ENCODE data around the gene BCAS4. TPM values are rescaled to one million over a fixed set of nuclear protein-coding genes. Genes with fewer than 3 reads are reported as not detected.
"Not testable (repeated sequence)": the region's sequence is repeated elsewhere in the genome, so short reads cannot be mapped to it uniquely, and the experiment has no call there.

The BCAS4 gene
- total and polyA plus RNA-seq, 4 donors, result 4.3 to 5.7 (median 5.0) TPM

- H3K36me3 ChIP-seq (ENCODE audit: control insufficient read depth in 4 of 4, insufficient read depth in 4 of 4, low read length in 4 of 4), result no peaks in the 10 kb centered on the region
- H3K9me3 ChIP-seq (ENCODE audit: control insufficient read depth in 4 of 4, insufficient read depth in 3 of 4, low read length in 3 of 4), result no peaks in the 10 kb centered on the region
- H3K27ac ChIP-seq (ENCODE audit: low read depth in 1 of 2, low read length in 1 of 2), result no peak overlapping the region
- no peak for TF ChIP-seq CTCF (IDR thresholded peaks at IDR 0.05; ENCODE audit: control extremely low read depth, extremely low read depth)
- H3K4me3 ChIP-seq, result no peak overlapping the region
- no peak overlapping the region for H3K9ac ChIP-seq (ENCODE audit: insufficient read depth in 1 of 2, low read length in 2 of 2)
- H3K27me3 ChIP-seq (ENCODE audit: control insufficient read depth in 3 of 3, insufficient read depth in 3 of 3, low read length in 2 of 3), result no peaks in the 10 kb centered on the region
- peaks cover 2 to 14% (median 6%) of the 10 kb centered on the region in 5 donors for H3K4me1 ChIP-seq (ENCODE audit: control insufficient read depth in 5 of 5, insufficient read depth in 5 of 5, low read length in 5 of 5)
- 63 to 80% methylated on average over 3 of the region's 3 CpGs for WGBS, 2 donors
- DNase-seq, result no peak
- no peak for ATAC-seq (ENCODE audit: insufficient read depth, low FRiP score)
Measured at GRCh38 chr20:50765674-50766073, 29.2 kb upstream of the BCAS4 start.

GRCh38 chr20:50766955-50767809 lies 27.7 kb upstream of the BCAS4 start:
- WGBS, 2 donors, result 59 to 73% methylated on average over 7 to 8 of the region's 10 CpGs
- H3K36me3 ChIP-seq (ENCODE audit: control insufficient read depth in 4 of 4, insufficient read depth in 4 of 4, low read length in 4 of 4); H3K27ac ChIP-seq (ENCODE audit: low read depth in 1 of 2, low read length in 1 of 2); H3K4me3 ChIP-seq; H3K4me1 ChIP-seq (ENCODE audit: control insufficient read depth in 5 of 5, insufficient read depth in 5 of 5, low read length in 5 of 5); ATAC-seq (ENCODE audit: insufficient read depth, low FRiP score); H3K9me3 ChIP-seq (ENCODE audit: control insufficient read depth in 4 of 4, insufficient read depth in 3 of 4, low read length in 3 of 4); H3K9ac ChIP-seq (ENCODE audit: insufficient read depth in 1 of 2, low read length in 2 of 2); H3K27me3 ChIP-seq (ENCODE audit: control insufficient read depth in 3 of 3, insufficient read depth in 3 of 3, low read length in 2 of 3): not testable (repeated sequence)
- DNase-seq, result peak in 1 of 3 donors; percentile 18

GRCh38 chr20:50768991-50769390 lies 25.9 kb upstream of the BCAS4 start:
- WGBS, 2 donors, result 28 to 74% methylated on average over 5 to 7 of the region's 7 CpGs
- not testable (repeated sequence) for ATAC-seq (ENCODE audit: insufficient read depth, low FRiP score)

GRCh38 chr20:50769551-50770085 lies 25.2 kb upstream of the BCAS4 start:
- DNase-seq; H3K4me3 ChIP-seq; H3K9ac ChIP-seq (ENCODE audit: insufficient read depth in 1 of 2, low read length in 2 of 2); H3K4me1 ChIP-seq (ENCODE audit: control insufficient read depth in 5 of 5, insufficient read depth in 5 of 5, low read length in 5 of 5); H3K9me3 ChIP-seq (ENCODE audit: control insufficient read depth in 4 of 4, insufficient read depth in 3 of 4, low read length in 3 of 4); H3K27ac ChIP-seq (ENCODE audit: low read depth in 1 of 2, low read length in 1 of 2); H3K27me3 ChIP-seq (ENCODE audit: control insufficient read depth in 3 of 3, insufficient read depth in 3 of 3, low read length in 2 of 3); ATAC-seq (ENCODE audit: insufficient read depth, low FRiP score); H3K36me3 ChIP-seq (ENCODE audit: control insufficient read depth in 4 of 4, insufficient read depth in 4 of 4, low read length in 4 of 4): not testable (repeated sequence)
- 86 to 94% methylated on average over 8 to 11 of the region's 12 CpGs for WGBS, 2 donors

More at GRCh38 chr20:50768991-50769390, 25.9 kb upstream of the BCAS4 start:
- H3K27me3 ChIP-seq (ENCODE audit: control insufficient read depth in 3 of 3, insufficient read depth in 3 of 3, low read length in 2 of 3); H3K4me1 ChIP-seq (ENCODE audit: control insufficient read depth in 5 of 5, insufficient read depth in 5 of 5, low read length in 5 of 5); H3K27ac ChIP-seq (ENCODE audit: low read depth in 1 of 2, low read length in 1 of 2); H3K9ac ChIP-seq (ENCODE audit: insufficient read depth in 1 of 2, low read length in 2 of 2); DNase-seq; H3K36me3 ChIP-seq (ENCODE audit: control insufficient read depth in 4 of 4, insufficient read depth in 4 of 4, low read length in 4 of 4); H3K4me3 ChIP-seq; H3K9me3 ChIP-seq (ENCODE audit: control insufficient read depth in 4 of 4, insufficient read depth in 3 of 4, low read length in 3 of 4): not testable (repeated sequence)

- not testable (repeated sequence) for H3K4me1 ChIP-seq (ENCODE audit: control insufficient read depth in 5 of 5, insufficient read depth in 5 of 5, low read length in 5 of 5); H3K27ac ChIP-seq (ENCODE audit: low read depth in 1 of 2, low read length in 1 of 2); H3K4me3 ChIP-seq; DNase-seq; H3K27me3 ChIP-seq (ENCODE audit: control insufficient read depth in 3 of 3, insufficient read depth in 3 of 3, low read length in 2 of 3); H3K36me3 ChIP-seq (ENCODE audit: control insufficient read depth in 4 of 4, insufficient read depth in 4 of 4, low read length in 4 of 4); ATAC-seq (ENCODE audit: insufficient read depth, low FRiP score); H3K9me3 ChIP-seq (ENCODE audit: control insufficient read depth in 4 of 4, insufficient read depth in 3 of 4, low read length in 3 of 4); H3K9ac ChIP-seq (ENCODE audit: insufficient read depth in 1 of 2, low read length in 2 of 2)
- WGBS, 2 donors, result 90 to 92% methylated on average over 3 to 6 of the region's 8 CpGs
Measured at GRCh38 chr20:50771419-50772080, 23.3 kb upstream of the BCAS4 start.
